Lower leg skin (tissue), 4 donors: ENCODE results near the gene CTNND2. TPM values are rescaled to one million over a fixed set of nuclear protein-coding genes. Genes with fewer than 3 reads are reported as not detected.

ENCODE experiments used
- DNase-seq, 2 donors: peaks; one replicate each; pipeline ENCODE4 v3.0.0-alpha.2; 2019; ENCODE audit warnings: low spot score in 2 of 2
- H3K4me3 ChIP-seq: fragments of 200-600 bp; sonication (generic); 2 replicates; pipeline ENCODE4 v1.5.1; 2017; ENCODE audit warnings: mild to moderate bottlenecking, low read depth; ENCODE audit not compliant: poor library complexity, severe bottlenecking
- CTCF ChIP-seq, 3 donors: fragments of 450-650 bp; IDR thresholded peaks; one replicate each; pipeline ENCODE4 v1.5.1; 2016; ENCODE audit warnings: antibody characterized with exemption in 3 of 3, mild to moderate bottlenecking in 3 of 3, moderate library complexity in 2 of 3
- POLR2A ChIP-seq, 2 donors: fragments of 450-650 bp; IDR thresholded peaks; one replicate each; pipeline ENCODE4 v1.6.1; 2016 to 2017; ENCODE audit warnings: antibody characterized with exemption in 2 of 2, mild to moderate bottlenecking in 1 of 2, moderate library complexity in 1 of 2
- WGBS, 2 donors: methylation state at CpG; one replicate each; pipeline ENCODE4 v1.1.5; 2018; 5-methylcytosine and 5-hydroxymethylcytosine counted together
- intact Hi-C: fragments of 100-400 bp; cut with DNase I; formaldehyde crosslinking; loops from one replicate; pipeline ENCODE4 v1.15.0; 2023; ENCODE audit warnings: low total_unique reads
- total RNA-seq, 4 donors: library from RNA; depleted of rRNA; stranded (reverse); fragments of >200 nt; gene quantifications; one replicate each; pipeline ENCODE4 v1.1.0, GENCODE V29; 2016

The CTNND2 gene
- total RNA-seq, 4 donors from 2014 or later: 0.21 to 2.9 (median 0.55) TPM

DNA sequence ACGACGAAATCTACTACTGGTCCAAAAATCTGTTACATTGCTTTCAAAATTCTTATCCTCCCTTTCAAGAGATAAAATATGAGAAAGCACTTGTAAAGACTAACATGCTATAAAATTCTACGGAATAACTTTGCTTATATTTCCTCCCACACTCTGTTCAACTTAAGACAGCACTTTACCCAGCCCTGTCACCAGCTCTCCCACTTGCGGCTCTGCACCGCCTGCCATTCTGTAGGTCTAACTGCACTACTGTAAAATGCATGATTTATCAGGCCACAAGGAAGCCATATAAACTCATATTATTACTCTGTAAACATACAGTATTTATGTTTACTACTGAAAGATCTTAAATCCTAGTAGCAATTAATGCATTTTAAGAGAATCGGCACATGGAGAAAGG, 11.4 kb downstream of the CTNND2 start:
- whole genome bisulfite sequencing, 2 donors: 84 to 85% methylated on average over 6 of the region's 6 CpGs
- intact Hi-C loops: no loop called here
- H3K4me3 ChIP-seq: no peak overlapping the region
- DNase-seq: no peak
- TF ChIP-seq CTCF (IDR thresholded peaks at IDR 0.05) (no peak), POLR2A (IDR thresholded peaks at IDR 0.05) (no peak)

DNA sequence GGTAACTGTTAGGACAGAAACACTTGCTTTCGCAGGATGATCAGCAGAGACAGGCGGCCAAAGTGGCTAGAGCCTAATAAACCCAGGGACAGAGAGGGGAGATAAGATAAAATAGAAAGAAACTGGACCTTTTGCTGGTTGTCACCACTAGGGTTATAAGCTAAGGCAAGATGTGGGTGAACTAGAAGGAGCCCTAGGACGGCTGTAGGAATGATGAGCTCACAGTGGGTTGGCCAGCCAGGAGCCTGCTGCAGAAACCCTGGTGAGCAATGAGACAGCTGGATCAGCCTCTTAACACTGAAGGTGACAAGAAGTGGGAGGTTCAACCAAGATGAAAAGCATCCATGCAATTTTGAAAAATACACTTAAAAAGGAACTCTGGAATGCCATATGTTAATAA, 13.5 kb downstream of the CTNND2 start:
- WGBS, 2 donors: 75 to 77% methylated on average over 3 of the region's 3 CpGs
- TF ChIP-seq POLR2A (IDR thresholded peaks at IDR 0.05) (no peak), CTCF (IDR thresholded peaks at IDR 0.05) (no peak)
- H3K4me3 ChIP-seq: no peak overlapping the region
- intact Hi-C loops: no loop called here
- no peak for DNase-seq

DNA sequence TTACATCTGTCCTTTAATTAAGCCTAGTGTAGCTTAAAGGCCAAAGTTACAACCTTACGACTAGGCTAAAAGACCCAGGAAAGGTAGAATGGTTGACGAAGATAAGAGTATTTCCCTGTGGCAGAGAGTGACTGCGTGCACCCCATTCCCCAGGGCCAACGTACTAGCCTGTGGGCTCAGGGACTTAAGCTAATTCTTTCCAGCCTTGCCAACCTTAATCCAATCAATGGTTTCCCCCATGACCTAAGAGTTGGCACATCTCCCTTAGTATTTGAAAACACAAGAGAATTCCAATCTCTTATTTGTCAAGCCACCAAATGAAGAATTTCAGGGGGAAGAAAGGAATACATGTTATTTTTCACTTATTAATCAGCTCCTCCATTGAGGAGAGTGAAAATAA, 16.0 kb downstream of the CTNND2 start:
- no peak for DNase-seq
- TF ChIP-seq POLR2A (IDR thresholded peaks at IDR 0.05) (no peak), CTCF (IDR thresholded peaks at IDR 0.05) (no peak)
- no peak overlapping the region for H3K4me3 ChIP-seq
- intact Hi-C loops: no loop called here
- 84 to 86% methylated on average over 4 of the region's 4 CpGs for WGBS, 2 donors

DNA sequence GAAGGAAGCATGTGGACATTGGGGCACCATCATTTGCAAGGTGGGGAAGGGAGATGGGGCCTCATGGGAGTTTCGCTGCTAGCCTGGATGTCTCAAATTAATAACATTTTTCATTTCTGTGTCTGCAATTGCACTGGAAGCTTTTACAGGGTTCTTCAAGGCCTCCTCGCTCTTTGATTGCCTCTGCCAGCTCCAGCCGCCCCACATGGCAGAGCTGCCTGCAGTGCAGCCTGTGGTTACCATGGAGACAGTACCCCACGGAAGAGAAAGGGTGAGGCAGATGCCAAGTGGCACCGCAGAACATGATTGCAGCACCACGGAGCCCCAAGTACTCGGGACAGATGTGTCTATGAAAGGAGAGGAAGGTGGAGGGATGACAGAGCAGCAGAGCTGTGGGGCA, 25.4 kb downstream of the CTNND2 start:
- intact Hi-C loops: no loop called here
- WGBS, 2 donors: 55 to 66% methylated on average over 7 of the region's 7 CpGs
- no peak for DNase-seq
- H3K4me3 ChIP-seq: no peak overlapping the region
- no peak for TF ChIP-seq CTCF (IDR thresholded peaks at IDR 0.05)
- TF ChIP-seq POLR2A (IDR thresholded peaks at IDR 0.05): no peak

GRCh38 chr5:11873587-11873986, 30.7 kb downstream of the CTNND2 start:
- DNase-seq: no peak
- WGBS, 2 donors: 79 to 88% methylated on average over 4 of the region's 4 CpGs
- intact Hi-C loops: no loop called here
- H3K4me3 ChIP-seq: no peak overlapping the region
- no peak for TF ChIP-seq CTCF (IDR thresholded peaks at IDR 0.05)
- TF ChIP-seq POLR2A (IDR thresholded peaks at IDR 0.05): no peak

DNA sequence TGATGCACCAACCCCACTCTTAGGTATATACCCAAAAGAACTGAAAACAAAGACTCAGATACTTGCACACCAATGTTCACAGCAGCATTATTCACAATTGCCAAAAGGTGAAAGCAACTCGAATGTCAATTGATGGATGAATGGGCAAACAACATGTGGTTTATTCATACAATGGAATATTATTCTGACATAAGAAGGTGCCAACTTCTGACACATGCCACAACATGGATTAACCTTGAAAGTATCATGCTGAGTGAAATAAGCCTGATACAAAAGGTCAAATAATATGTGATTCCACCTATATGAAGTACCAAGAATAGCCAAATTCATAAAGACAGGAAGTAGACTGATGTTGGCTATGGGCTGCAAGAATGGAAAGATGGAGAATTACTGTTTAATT, 35.0 kb downstream of the CTNND2 start:
- DNase-seq: no peak
- TF ChIP-seq POLR2A (IDR thresholded peaks at IDR 0.05): no peak
- TF ChIP-seq CTCF (IDR thresholded peaks at IDR 0.05): no peak
- intact Hi-C loops: no loop called here
- H3K4me3 ChIP-seq: no peak overlapping the region
- WGBS, 2 donors: 72 to 76% methylated on average over 1 of the region's 1 CpG
